ENCODE data around the gene ILDR1.
A peak's percentile ranks its signal among the peaks of the same experiment; 100 is the strongest.

Gene ILDR1

DNA sequence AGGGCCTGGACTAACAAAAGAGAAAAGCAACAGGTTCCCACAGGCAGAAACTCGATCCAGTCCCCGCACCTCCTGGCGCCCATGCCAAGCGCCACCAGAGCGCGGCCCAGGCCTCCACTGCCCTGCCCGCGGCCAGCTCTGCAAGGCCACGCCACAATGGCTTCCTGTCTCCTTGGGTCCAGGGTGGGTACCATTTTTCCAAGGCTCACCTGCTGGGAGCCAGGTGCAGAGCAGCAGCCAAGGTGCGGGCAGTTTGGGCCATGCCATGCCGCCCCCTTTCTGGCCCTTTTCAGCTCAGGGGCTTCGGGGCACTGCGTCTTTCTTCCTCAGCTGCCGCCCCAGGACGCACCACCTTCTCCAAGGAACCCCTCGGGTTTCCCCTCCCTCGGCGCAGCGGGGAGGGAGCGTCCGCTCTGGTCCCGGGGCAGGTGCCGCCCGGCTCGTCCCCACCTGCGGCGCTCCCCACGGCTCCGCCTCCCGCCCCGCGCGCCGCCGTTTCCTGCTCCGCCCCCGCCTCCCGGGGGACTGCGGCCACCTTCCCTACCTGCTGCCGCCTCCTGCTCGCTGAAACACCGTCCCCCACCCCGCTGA is at the start of gene ILDR1:
Gene ILDR1, minus strand, starts transcription at position 437 of the 591 bp plus-strand sequence. Its CDS starts 170 bp downstream, at position 267.
- DNase-seq: peak; percentile 73 to 80 (median 74)

DNA sequence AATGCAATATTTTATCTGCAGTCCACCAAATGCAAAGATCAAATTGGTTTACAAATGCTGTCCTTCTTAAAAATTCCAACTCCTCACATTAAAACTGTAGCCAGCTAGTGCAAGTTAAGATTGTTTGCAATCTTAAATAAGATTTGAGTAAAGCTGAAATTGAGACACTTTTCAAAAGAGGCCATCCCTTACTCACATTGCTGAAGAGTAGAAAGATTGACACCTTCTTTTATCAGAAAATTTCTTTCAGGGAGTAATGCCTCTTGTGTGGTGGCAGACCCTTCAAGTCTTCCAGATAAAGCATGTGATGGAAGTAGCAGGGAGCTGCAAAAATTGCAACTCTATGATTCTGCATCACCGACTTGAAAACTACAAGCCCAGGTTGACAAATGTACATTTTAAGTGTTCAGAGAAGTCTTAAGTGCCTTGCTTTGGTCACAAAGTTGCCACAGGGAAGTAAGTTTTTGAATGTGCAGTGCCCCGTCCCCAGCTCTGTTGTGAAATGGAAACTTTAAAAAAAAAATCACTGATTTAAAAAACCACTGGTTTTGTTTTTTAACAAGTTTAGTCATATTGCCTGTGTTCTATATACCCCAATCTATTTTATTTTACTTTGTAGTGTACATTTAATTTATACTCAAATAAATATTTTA is 45.7 kb upstream of the ILDR1 start:
- DNase-seq: no peak

DNA sequence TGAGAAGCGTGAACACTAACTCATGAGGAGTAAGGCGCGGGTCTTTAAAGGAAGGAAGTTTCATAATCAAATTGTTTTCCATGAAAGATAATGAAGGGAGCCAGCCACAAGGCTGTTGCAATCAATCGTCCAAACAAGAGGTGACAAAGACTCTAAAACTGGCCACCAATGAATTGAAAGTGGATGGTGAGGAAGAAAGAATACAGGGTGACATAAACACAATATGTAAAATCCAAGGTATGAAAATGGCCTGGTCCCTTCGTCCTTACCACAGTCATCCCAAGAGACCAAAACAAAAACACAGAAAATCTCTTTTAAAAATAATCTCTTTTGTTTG is 45.1 kb upstream of the ILDR1 start:
- no peak for DNase-seq

DNA sequence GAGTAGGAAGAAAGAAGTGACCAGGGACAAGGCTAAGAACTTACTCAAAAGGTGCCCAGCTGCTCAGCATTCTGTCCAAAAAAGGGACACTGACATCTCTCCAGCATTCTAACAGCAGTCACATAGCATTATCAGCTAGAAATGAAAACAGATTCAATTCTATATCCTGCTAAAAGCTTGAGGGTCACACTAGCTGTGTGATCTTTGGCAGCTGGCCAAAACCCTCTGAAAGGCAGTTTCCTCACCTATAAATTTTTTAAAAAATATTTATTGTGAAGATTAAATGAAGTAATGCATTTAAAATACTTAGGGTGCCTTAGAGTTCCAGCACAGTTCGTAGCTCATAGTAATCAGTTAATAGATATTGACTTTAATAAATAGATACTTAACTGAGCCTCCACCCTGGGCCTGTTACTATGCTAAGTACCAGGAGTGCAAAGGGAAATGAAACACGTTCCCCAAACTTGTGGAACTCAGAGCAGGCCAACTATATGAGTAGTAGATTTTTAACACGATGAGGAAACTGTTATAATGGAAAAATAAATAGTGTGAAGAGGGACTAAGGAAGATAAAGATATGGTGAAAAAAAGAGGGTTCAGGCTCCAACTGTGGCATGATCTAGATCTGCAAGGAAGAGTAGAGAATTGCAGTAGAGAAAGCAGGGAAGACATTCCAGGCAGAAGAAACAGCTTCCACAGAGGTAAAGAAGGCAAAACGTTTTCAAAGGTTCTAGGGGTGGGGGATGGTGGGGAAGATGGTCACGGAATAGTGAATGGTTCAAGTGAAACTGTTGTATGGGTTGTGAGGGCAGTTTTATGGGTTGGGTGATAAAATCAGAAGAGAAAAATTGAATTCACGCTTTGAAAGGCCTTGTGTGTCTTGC is 44.5 kb upstream of the ILDR1 start:
- DNase-seq: peak in 1 of 3 experiments; percentile 11

DNA sequence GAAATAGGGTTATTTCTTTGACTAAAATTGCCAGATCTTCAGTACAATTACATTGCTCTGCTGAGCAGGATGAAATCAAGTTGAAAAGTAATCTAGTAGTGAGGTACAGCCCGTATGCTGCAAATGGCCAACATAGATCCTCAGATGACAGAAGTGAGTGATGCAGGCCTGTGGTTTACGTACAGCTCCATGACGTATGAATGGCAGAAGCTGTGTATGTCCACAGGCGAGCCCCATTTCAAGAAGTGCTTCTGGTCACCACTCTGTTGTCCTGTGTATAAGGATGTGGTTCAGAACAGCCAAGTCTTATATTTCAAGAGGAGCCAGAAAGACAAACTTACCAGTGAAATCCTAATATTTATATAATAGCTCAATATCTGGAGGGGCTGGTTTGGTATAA is 42.3 kb upstream of the ILDR1 start:
- DNase-seq: no peak

DNA sequence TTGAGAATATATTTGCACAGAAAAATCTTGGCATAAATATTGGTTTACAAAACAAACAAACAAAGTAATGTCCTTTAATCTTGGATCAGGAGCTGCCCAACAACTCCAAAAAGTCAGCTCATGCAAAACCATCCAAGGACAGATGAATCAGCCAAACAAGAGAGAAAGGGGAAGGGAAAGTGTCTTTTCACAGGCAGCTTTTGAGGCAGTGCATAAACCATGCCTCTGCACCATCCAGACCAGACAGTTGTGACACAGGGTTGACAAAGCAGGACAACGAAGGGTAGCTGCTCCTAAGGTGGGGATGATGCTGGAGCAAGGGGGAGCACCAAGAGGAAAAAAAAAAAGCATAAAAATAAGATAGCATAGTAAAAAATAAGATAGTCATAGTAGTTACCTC is 41.9 kb upstream of the ILDR1 start:
- DNase-seq: no peak

DNA sequence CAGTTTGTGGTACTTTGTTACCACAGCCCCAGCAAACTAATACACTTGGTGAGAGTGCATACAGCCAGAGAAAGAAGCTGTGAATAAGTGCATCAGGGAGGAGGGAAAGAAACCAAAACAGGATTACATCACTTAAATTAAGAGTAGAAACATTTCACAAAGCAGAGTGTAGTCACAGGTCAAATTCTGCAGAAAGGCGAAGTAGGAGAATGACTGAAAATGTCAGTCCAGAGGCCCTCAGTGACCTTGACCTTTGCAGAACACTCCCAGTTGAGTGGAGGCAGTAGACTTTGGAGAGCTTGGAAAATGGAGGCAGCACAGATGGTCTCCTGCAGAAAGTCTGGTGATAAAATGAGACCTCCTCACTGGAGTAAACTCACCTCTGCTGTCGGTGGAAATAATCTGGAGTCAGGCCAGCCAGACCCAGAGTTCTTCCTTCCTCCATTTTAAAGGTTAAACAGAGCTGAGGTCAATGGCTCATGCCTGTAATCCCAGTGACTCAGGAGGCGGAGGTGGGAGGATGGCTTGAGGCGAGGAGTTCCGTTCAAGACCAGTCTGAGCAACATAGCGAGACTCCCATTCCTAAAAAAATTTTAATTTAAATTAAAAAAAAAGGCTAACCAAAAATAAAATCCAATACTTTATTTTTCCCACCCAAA is 38.1 kb upstream of the ILDR1 start:
- DNase-seq: no peak

DNA sequence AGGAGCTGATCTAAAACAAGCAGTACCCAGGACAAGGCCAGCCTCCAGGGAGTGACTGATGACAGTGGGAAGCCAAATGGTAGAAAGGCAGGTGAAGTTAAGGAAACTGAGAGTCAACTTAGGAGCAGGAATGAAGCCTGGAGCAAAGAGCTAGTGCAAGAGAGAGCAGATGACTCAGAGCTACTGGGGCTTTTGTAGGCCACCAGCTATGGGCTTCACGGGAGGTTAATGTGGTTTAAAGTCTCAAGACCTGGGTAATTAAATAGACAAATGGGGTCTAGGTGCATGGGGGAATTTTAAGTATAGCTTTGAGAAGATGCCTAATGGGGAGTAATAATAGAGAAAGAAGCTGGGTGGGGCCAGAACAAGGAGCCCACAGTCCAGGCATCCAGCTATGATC is 36.2 kb upstream of the ILDR1 start:
- no peak for DNase-seq

DNA sequence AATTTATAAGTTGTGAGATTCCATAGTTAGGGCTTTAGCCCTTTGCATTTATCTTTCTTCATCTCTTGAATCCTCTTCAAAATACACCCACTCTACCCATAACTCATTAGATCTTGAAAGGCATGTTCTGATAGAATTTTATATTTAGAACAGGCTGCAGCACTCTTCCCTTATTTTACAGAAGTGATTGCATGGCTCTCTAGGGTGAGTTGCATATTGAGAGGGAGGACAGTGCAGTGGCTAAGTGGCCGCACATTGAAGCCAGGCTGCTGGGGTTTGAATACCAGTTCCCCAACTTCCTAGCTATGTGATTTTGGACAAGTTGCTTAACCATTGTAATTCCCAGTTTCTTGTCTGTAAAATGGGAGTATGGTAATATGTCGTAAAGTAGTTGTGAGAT is 35.6 kb upstream of the ILDR1 start:
- no peak for DNase-seq

DNA sequence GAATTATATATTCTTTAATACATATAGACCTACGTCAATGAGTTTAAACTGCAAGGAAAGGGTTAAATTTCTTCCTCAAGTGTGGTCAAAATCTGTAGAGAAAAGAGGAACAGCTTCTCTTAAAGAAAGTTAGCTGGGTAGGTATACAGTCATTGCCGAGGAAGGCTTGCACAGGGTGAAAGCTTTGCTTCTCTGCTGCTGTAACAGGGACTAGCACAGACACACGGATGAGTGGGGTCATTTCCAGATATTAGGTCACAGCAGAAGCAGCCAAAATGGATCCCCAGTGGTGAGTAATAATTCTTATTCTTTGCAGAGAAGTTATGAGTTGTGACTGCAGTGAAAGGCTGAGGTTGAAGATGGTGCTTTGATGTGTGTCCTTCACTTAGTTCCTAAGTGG is 33.2 kb upstream of the ILDR1 start, which contains the start of gene CD86:
Gene CD86, plus strand, starts transcription at position 148 of the 400 bp plus-strand sequence. Its CDS starts 128 bp downstream, at position 276.
- no peak for DNase-seq

DNA sequence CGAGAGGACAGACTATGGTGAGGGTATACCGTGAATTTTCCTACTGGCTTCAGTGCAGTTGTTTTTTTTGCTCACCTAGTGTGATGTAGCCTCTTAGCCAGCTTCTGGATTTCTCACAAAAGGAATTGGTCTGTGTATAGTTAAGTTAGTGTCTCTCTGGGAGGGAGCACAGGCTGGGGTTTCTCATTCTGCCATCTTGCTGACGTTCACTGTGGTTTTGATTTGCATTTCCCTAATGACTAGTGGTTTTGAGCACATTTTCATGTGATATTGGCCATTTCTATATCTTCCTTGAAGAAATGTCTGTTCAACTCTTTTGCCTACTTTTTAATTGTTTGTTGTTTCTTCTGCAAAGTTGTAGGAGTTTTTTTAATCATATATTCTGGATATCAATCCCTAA is 30.9 kb upstream of the ILDR1 start:
- DNase-seq: no peak

DNA sequence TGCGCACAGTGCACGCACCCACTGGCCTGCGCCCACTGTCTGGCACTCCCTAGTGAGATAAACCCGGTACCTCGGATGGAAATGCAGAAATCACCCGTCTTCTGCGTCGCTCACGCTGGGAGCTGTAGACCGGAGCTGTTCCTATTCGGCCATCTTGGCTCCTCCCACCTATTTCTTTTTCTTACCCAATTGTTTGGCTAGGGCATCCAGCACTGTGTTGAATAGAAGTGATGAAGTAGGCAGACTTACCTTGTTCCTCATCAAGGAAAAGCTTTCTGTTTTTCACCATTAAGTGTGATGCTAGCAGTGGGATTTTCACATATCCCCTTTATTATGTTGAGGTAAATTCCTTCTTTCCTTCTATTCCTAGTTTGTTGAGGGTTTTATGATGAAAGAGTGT is 25.7 kb upstream of the ILDR1 start:
- DNase-seq: peak in 2 of 3 experiments; percentile 12 to 66

DNA sequence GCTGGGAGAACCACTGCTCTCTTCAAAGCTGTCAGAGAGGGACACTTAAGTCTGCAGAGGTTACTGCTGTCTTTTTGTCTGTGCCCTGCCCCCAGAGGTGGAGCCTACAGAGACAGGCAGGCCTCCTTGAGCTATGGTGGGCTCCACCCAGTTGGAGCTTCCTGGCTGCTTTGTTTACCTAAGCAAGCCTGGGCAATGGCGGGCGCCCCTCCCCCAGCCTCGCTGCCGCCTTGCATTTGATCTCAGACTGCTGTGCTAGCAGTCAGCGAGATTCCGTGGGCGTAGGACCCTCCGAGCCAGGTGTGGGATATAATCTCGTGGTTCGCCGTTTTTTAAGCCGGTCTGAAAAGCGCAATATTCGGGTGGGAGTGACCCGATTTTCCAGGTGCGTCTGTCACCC is 25.2 kb upstream of the ILDR1 start:
- DNase-seq: peak in 2 of 3 experiments; percentile 9 to 20

DNA sequence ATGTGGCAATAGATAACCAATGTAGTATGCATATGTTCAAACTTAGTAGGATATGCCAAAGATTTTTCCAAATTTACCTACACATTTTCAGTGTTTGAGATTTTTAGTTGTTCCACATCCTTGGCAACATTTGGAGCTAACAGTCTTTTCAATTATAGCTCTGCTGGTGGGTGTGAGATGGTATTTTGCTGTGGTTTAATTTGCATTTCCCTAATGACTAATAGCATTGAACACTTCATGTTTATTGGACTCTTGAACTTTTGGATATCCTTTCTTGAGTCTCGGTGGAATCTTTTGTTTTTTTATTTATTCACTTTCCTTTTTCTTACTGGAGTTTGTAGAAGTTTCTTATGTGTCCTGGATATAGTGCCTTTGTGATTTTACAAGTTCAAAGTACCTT is 11.0 kb upstream of the ILDR1 start:
- DNase-seq: no peak

DNA sequence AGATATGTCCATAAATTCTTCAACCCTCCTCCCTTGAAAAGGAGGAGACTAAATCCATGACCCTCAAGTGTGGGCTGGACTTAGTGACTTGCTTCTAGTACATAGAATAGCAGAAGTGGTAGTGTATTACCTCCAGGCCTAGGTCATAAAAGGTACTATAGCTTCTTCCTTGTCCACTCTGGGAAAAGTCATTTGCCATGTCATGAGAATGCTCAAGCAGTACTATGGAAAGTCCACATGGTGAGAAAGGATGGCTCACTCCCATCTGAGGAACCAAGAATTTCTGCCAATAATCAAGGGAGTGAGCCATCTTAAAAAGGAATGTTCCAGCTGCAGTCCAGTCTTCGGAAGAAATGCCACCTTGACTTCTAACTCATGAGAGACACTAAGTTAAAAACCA is 10.5 kb upstream of the ILDR1 start:
- DNase-seq: no peak

DNA sequence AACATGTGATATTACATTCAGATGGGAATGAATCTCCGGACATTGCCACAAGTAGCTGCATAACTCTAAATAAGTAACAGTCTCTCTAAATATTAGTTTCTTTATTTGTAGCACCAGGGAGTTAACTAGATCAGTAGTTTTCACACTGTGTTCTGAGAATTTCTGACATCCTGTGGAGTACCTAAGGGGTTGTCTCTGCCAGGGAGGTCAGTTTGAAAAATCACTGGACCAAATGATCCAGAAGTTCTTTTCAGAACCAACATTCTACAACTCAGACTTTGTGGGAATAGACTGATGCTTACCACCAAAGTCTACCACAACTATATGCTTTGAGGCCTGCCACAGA is 9.0 kb upstream of the ILDR1 start:
- DNase-seq: no peak

DNA sequence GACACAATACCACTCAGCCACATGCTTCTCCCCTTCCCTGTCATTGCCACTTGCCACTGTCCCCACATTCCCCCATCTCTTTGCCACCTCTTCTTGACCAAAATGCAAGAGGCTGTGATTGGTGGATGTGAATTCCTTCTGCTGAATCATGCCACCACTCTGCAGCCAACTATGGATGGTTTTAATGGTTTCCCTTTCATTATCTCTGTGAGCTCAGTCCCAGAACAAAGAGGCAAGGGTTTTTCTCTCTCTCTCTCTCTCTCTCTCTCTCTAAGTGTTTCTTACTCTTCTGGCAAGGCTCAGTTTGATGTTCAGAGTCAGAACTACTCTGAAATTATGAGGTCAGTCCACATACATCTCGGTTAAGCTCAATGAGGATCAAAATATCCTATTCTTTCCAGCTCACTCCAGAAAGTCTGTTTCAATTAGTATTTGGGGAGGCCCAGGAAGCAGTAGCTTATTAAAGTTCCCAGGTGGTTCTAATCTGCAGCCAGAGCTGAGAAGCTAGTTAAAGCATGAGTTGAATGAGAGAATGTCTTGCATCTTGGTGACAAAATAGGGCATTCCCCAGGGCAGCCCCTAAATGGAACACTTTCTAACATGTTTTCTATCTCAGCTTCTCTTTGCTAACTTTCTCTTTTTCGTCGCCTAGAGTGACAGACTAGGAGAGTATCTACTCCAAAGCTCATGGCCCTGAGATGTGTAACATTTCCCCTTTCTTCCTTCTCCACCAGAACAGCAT is 8.5 kb upstream of the ILDR1 start:
- no peak for DNase-seq

DNA sequence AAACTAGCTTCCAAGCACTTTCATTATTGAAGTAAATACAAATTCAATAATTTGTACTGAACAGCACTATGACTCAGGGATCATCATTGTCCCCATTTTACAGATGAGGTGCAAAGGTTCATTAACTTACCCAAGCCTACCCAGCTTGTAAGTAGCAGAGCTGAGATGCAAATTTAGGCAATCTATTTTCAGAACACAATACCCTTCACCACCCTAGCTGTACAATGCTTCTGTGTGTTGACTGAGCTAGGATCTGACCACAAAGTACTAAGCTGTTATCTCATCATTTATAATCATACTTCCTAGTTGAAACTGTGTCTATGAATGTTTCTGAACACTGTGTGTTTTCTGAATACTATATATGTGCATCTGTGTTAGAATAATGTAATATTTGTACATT is 3.2 kb upstream of the ILDR1 start:
- DNase-seq: no peak

DNA sequence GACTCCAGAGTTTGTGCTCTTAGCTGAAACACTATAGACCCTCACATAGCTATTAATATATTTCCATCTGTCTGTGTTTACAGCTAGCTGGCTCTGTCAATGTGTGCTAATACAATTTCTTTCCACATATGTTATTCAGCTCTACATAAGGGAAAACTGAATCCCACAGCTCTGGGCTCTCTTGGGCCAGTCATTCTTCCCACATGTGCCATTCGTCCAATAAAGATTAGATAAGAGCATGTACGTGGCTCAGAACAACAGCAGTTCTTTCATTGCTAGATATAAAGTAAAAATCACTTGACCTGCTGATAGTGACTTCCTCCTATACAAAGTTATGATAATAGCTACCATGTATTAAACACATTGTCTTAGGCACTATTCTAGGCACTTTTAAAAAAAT is 2.8 kb upstream of the ILDR1 start:
- DNase-seq: no peak

DNA sequence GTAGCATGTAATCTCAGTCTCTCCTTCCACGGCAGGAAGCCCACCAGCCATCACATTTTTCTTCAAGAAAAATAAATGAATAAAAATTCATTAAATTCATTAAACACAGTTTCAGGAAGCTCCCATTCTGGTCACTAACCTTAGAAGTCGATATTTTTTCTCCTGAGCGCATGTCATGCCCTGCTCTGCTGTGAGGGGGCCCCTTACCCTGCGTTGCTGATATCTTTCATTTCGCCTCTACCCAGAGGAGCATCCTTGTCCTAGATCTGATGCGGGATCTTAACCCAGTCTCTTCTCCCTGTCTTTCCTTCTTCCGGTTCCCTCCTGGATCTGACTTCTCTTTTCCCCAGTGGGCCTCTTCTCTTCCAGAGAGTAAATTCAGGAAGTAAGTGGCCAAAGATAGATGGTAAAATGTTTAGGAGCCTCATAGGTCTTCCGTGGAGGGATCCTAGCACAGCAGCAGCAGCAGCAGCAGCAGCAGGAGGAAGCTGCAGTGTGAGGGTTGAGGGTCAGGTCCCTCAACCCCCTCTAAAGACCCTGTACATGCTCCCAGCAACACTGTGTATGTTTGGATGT is 1.4 kb upstream of the ILDR1 start:
- DNase-seq: no peak

DNA sequence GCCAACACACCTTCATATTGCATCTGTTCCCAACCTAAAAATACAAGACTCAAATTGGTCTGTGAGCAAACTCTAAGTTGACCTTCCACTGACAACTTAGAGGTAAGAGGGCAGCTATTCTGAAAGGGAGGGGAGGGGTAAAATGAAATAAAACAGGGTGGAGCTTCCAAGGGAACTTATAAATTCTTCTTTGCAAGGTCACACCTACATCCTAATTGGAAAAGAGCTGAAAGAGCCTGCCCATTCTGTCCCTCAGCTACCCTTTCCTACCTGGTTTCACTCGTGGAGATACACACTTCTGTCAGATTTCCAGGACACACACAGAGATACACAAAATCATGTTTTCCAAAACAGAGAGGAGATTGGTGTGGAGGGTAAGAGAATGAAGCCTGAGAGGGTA is 1.0 kb downstream of the ILDR1 start:
- no peak for DNase-seq

DNA sequence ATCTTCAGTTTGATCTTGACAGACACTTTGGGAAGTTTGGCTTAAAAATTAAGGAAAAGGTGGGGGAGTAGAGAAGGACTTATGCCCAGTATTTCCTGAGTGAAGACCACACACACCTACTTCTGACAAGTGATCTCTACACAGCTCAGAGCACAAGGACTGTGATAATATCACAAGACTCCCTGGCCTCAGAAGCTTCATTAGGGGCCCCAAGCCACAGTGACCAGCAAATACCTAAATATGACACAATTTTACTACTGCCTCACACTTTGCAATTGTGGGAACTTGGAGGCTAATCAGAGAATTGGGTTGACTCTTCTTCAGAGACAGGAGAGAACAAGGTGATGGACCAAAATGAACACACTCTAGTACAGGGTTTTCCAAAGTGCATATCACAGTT is 2.6 kb downstream of the ILDR1 start:
- no peak for DNase-seq

DNA sequence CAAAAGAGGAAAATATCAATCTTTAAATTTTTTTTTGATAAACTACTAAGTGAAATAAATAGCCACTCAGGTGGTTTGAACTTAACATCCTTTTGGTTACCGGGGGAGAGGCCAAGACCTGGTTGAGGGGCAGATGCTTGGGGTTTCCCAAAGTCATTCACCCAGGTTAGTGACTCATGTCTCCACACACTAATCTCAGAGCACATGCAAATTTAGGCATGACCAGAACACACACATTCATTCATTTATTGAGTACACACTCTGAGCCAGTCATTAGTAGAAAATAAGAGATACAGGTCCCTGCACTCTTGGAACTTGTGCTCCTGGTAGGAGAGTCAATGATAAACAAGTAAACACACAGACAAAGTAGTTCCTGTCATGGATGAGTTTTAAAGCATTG is 7.3 kb downstream of the ILDR1 start:
- no peak for DNase-seq
